CD14-positive monocyte (primary cell): ENCODE data around the gene MPPED1. TPM values are rescaled to one million over a fixed set of nuclear protein-coding genes. Genes with fewer than 3 reads are reported as not detected.

Experiments
- DNase-seq, 3 donors: peaks; one replicate each; pipeline ENCODE4 v3.0.0-alpha.2; 2011 to 2022
- H2AFZ ChIP-seq: 2 replicates; pipeline ENCODE4 v1.6.0; 2012; ENCODE audit warnings: mild to moderate bottlenecking, low read depth, low read length, inconsistent platforms; ENCODE audit not compliant: insufficient read depth, poor library complexity, severe bottlenecking
- H3K27ac ChIP-seq, 2 donors: 1 replicate in 1 of 2; 2 replicates in 1 of 2; pipeline ENCODE4 v1.5.1; 2012 to 2013; ENCODE audit warnings: low read length in 2 of 2, control low read depth in 1 of 2, inconsistent platforms in 1 of 2, low read depth in 1 of 2, mild to moderate bottlenecking in 1 of 2
- H3K27me3 ChIP-seq, 2 donors: one replicate each; pipeline versions ENCODE4 v1.6.0 to v1.6.1; 2011 to 2013; ENCODE audit warnings: low read length in 2 of 2; ENCODE audit not compliant: control insufficient read depth in 2 of 2, insufficient read depth in 2 of 2
- H3K36me3 ChIP-seq, 2 donors: replicated peaks in 1 of 2; 1 replicate in 1 of 2; 2 replicates in 1 of 2; pipeline versions ENCODE4 v1.5.1 to v1.6.1; 2012 to 2013; ENCODE audit warnings: low read length in 2 of 2, control low read depth in 1 of 2, inconsistent platforms in 1 of 2, mild to moderate bottlenecking in 1 of 2; ENCODE audit not compliant: insufficient read depth in 2 of 2, control insufficient read depth in 1 of 2
- H3K4me1 ChIP-seq, 2 donors: 1 replicate in 1 of 2; 2 replicates in 1 of 2; pipeline versions ENCODE4 v1.5.1 to v1.6.1; 2012 to 2013; ENCODE audit warnings: low read length in 2 of 2, control low read depth in 1 of 2, inconsistent platforms in 1 of 2, mild to moderate bottlenecking in 1 of 2, moderate library complexity in 1 of 2; ENCODE audit not compliant: insufficient read depth in 2 of 2, control insufficient read depth in 1 of 2
- H3K4me2 ChIP-seq: replicated peaks from 2 replicates; pipeline ENCODE3; 2012; ENCODE audit warnings: low read length, moderate library complexity, mild to moderate bottlenecking; ENCODE audit not compliant: poor library complexity, severe bottlenecking; ENCODE audit errors: extremely low read depth
- H3K4me3 ChIP-seq, 3 experiments: fragments of 200-600 bp in 1 of 3; sonication (generic) in 1 of 3; replicated peaks in 1 of 3; 1 replicate in 2 of 3; 2 replicates in 1 of 3; pipeline ENCODE4 v1.5.1; 2011 to 2013; ENCODE audit warnings: low read length in 3 of 3, mild to moderate bottlenecking in 3 of 3, control low read depth in 2 of 3, low read depth in 2 of 3, inconsistent platforms in 1 of 3, moderate library complexity in 1 of 3
- H3K79me2 ChIP-seq: 2 replicates; pipeline ENCODE4 v1.6.0; 2012; ENCODE audit warnings: mild to moderate bottlenecking, control low read depth, inconsistent platforms, low read length, moderate library complexity; ENCODE audit not compliant: insufficient read depth
- H3K9ac ChIP-seq: 2 replicates; pipeline ENCODE4 v1.6.0; 2017; ENCODE audit warnings: low read length, mild to moderate bottlenecking; ENCODE audit not compliant: insufficient read depth, poor library complexity, severe bottlenecking
- H3K9me3 ChIP-seq, 2 donors: replicated peaks in 1 of 2; 1 replicate in 1 of 2; 2 replicates in 1 of 2; pipeline versions ENCODE4 v1.5.1 to v1.6.1; 2012 to 2013; ENCODE audit warnings: low read length in 2 of 2, control low read depth in 1 of 2; ENCODE audit not compliant: control insufficient read depth in 1 of 2, insufficient read depth in 1 of 2
- H4K20me1 ChIP-seq: 2 replicates; pipeline ENCODE4 v1.6.0; 2012; ENCODE audit warnings: mild to moderate bottlenecking, low read length, control low read depth, moderate library complexity; ENCODE audit not compliant: insufficient read depth
- H3K27ac Mint-ChIP-seq, 7 donors: one replicate each; pipeline ENCODE4 v1.8.0; 2020; ENCODE audit warnings: mild to moderate bottlenecking in 7 of 7, mixed read lengths in 7 of 7, moderate library complexity in 6 of 7, inconsistent platforms in 2 of 7
- H3K27me3 Mint-ChIP-seq, 3 donors: one replicate each; pipeline ENCODE4 v1.8.0; 2021 to 2022; ENCODE audit warnings: low read depth in 3 of 3, mild to moderate bottlenecking in 3 of 3, mixed read lengths in 3 of 3, moderate library complexity in 3 of 3, inconsistent platforms in 1 of 3
- H3K36me3 Mint-ChIP-seq, 2 donors: one replicate each; pipeline ENCODE4 v1.8.0; 2020; ENCODE audit warnings: mixed read lengths in 2 of 2, inconsistent platforms in 1 of 2, mild to moderate bottlenecking in 1 of 2
- H3K4me1 Mint-ChIP-seq: one replicate; pipeline ENCODE4 v1.8.0; 2020; ENCODE audit warnings: mild to moderate bottlenecking, mixed read lengths
- H3K4me3 Mint-ChIP-seq, 2 donors: one replicate each; pipeline ENCODE4 v1.8.0; 2020; ENCODE audit warnings: mild to moderate bottlenecking in 2 of 2, mixed read lengths in 2 of 2, moderate library complexity in 1 of 2
- H3K9me3 Mint-ChIP-seq, 7 donors: one replicate each; pipeline ENCODE4 v1.8.0; 2020 to 2022; ENCODE audit warnings: mixed read lengths in 7 of 7, mild to moderate bottlenecking in 6 of 7, moderate library complexity in 6 of 7, inconsistent platforms in 2 of 7
- CTCF ChIP-seq: fragments of 200-600 bp; IDR thresholded peaks from one replicate; pipeline ENCODE4 v1.8.0; 2022; ENCODE audit warnings: antibody characterized with exemption, mild to moderate bottlenecking
- WGBS: methylation state at CpG from one replicate; pipeline ENCODE4 v1.1.5; 2013; ENCODE audit warnings: missing lambda C conversion rate; ENCODE audit not compliant: insufficient coverage; 5-methylcytosine and 5-hydroxymethylcytosine counted together
- intact Hi-C, 2 donors: fragments of 100-400 bp; cut with micrococcal nuclease; formaldehyde crosslinking; loops; one replicate each; pipeline versions ENCODE4 v1.15.0 to v1.15.1; 2023
- polyA plus RNA-seq, 3 donors: library from polyadenylated mRNA; depleted of rRNA in 1 of 3; unstranded in 2 of 3; stranded (reverse) in 1 of 3; fragments of 300-500 nt in 2 of 3; fragments of >200 nt in 1 of 3; fragmentation: Illumina TruSeq in 2 of 3; gene quantifications; 1 replicate in 2 of 3; 2 replicates in 1 of 3; pipeline ENCODE4 v1.2.3, GENCODE V29; 2012 to 2021

Gene MPPED1
- polyA plus RNA-seq, 3 donors = not detected

DNA sequence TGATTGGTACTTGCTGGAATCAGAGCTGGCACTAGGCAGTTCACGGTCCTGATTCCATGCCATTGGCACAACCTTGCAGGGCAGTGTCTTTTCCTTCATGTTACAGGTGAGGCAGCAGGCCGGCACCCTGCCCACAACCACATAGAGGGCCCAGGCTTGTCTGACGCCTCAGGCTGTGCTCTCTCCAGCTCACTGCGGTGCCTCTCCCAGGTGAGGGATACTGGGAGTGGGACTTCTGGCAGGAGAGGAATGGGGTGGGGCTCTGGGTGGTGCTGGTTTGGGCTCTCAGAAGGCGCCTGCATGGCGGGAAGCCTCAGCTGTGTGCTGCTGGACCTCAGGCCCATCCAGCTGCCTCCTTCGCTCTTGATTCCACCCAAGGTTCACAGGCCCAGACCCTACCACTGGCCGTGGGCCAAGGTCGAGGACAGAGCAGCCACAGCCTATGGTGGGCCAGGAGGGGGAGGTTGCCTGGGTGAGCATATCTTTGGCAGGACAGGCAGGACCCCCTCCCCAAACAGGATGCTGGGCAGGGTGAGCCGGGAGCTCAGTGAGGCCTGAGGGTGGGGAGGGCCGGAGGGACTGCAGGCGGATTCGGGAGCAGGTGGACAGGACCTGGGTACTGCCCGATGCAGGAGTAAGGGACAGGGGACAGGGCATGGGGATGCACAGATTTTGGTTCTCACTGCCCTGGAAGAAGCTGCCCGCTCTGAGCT is 7.0 kb upstream of the MPPED1 start:
- DNase-seq = no peak
- 99% methylated on average over 6 of the region's 15 CpGs for WGBS
- H3K9me3 Mint-ChIP-seq = peaks cover 0 to 7% (median 2%) of the 10 kb centered on the region in 7 donors
- Histone ChIP-seq H3K9ac (no peak overlapping the region), H3K4me3 (no peak overlapping the region), H3K27me3 (peaks cover 0 to 10% of the 10 kb centered on the region in 2 donors), H3K4me1 (no peaks in the 10 kb centered on the region), H3K27ac (no peak overlapping the region), H3K4me2 (no peak overlapping the region), H3K79me2 (no peaks in the 10 kb centered on the region), H4K20me1 (no peaks in the 10 kb centered on the region), H2AFZ (no peak overlapping the region), H3K36me3 (no peaks in the 10 kb centered on the region), H3K9me3 (no peaks in the 10 kb centered on the region)
- no peak for TF ChIP-seq CTCF
- H3K27ac Mint-ChIP-seq = no peak overlapping the region
- H3K4me1 Mint-ChIP-seq = no peaks in the 10 kb centered on the region
- intact Hi-C loops = no loop called here
- no peaks in the 10 kb centered on the region for H3K36me3 Mint-ChIP-seq
- H3K27me3 Mint-ChIP-seq = peaks cover 17% of the 10 kb centered on the region in 3 donors
- no peak overlapping the region for H3K4me3 Mint-ChIP-seq

GRCh38 chr22:43406186-43406790 is 5.5 kb upstream of the MPPED1 start:
- Histone ChIP-seq H3K4me2 (no peak overlapping the region), H3K27me3 (peaks cover 8 to 24% of the 10 kb centered on the region in 2 donors), H3K9me3 (no peaks in the 10 kb centered on the region), H4K20me1 (no peaks in the 10 kb centered on the region), H3K36me3 (no peaks in the 10 kb centered on the region), H3K27ac (no peak overlapping the region), H3K79me2 (no peaks in the 10 kb centered on the region), H3K4me1 (no peaks in the 10 kb centered on the region), H3K4me3 (no peak overlapping the region), H2AFZ (no peak overlapping the region), H3K9ac (no peak overlapping the region)
- Mint-ChIP-seq H3K27me3 (peaks cover 31% of the 10 kb centered on the region in 3 donors), H3K36me3 (no peaks in the 10 kb centered on the region), H3K9me3 (peaks cover 0 to 7% (median 3%) of the 10 kb centered on the region in 7 donors), H3K4me3 (no peak overlapping the region), H3K4me1 (no peaks in the 10 kb centered on the region), H3K27ac (no peak overlapping the region)
- WGBS = 92% methylated on average over 12 of the region's 12 CpGs
- TF ChIP-seq CTCF = no peak
- intact Hi-C loops = no loop called here
- no peak for DNase-seq
